Thyroid gland (tissue), 4 donors: ENCODE data around the gene SEMA3C. TPM values are rescaled to one million over a fixed set of nuclear protein-coding genes. Genes with fewer than 3 reads are reported as not detected.

ENCODE experiments used
- DNase-seq, 2 donors: peaks; one replicate each; pipeline ENCODE4 v3.0.0-alpha.2; 2019
- H3K27ac ChIP-seq, 3 donors: fragments of 200-600 bp; sonication (generic); 1 replicate in 2 of 3; 2 replicates in 1 of 3; pipeline ENCODE4 v1.5.1; 2016 to 2019; ENCODE audit warnings: mild to moderate bottlenecking in 1 of 3, moderate library complexity in 1 of 3
- H3K27me3 ChIP-seq: fragments of 200-600 bp; sonication (generic); one replicate; pipeline ENCODE4 v1.5.1; 2019
- H3K36me3 ChIP-seq, 2 donors: fragments of 200-600 bp; sonication (generic); one replicate each; pipeline ENCODE4 v1.5.1; 2016 to 2019
- H3K4me1 ChIP-seq, 2 donors: fragments of 200-600 bp; sonication (generic); one replicate each; pipeline ENCODE4 v1.5.1; 2017 to 2019
- H3K4me3 ChIP-seq, 3 donors: fragments of 200-600 bp; sonication (generic); replicated peaks in 1 of 3; 1 replicate in 2 of 3; 2 replicates in 1 of 3; pipeline ENCODE4 v1.5.1; 2016; ENCODE audit warnings: mild to moderate bottlenecking in 1 of 3
- H3K9me3 ChIP-seq: fragments of 200-600 bp; sonication (generic); one replicate; pipeline ENCODE4 v1.5.1; 2017
- CTCF ChIP-seq, 6 experiments: fragments of 200-600 bp in 3 of 6; fragments of 450-650 bp in 3 of 6; sonication (generic) in 3 of 6; IDR thresholded peaks; one replicate each; pipeline ENCODE4 v1.5.1; 2016 to 2019; ENCODE audit warnings: antibody characterized with exemption in 6 of 6, mild to moderate bottlenecking in 2 of 6, inconsistent platforms in 1 of 6, moderate library complexity in 1 of 6
- POLR2A ChIP-seq, 2 donors: fragments of 450-650 bp; IDR thresholded peaks; one replicate each; pipeline ENCODE4 v1.6.1; 2017; ENCODE audit warnings: antibody characterized with exemption in 2 of 2, mild to moderate bottlenecking in 2 of 2, moderate library complexity in 1 of 2
- WGBS, 2 donors: methylation state at CpG; one replicate each; pipeline ENCODE4 v1.1.5; 2017; 5-methylcytosine and 5-hydroxymethylcytosine counted together
- intact Hi-C: fragments of 100-400 bp; cut with DNase I; formaldehyde crosslinking; loops from one replicate; pipeline ENCODE4 v1.15.1; 2023
- total RNA-seq, 4 donors: library from RNA; depleted of rRNA; stranded (reverse); fragments of >200 nt; gene quantifications; one replicate each; pipeline ENCODE4 v1.2.3, GENCODE V29; 2016

SEMA3C gene
- total RNA-seq, 4 donors from 2014 or later, result 4.0 to 24.0 (median 7.1) TPM

GRCh38 chr7:80818181-80818580 is 100.7 kb downstream of the SEMA3C start:
- no peaks in the 10 kb centered on the region for H3K27me3 ChIP-seq
- no peak overlapping the region for H3K27ac ChIP-seq
- TF ChIP-seq POLR2A (IDR thresholded peaks at IDR 0.05) (no peak), CTCF (IDR thresholded peaks at IDR 0.05) (no peak)
- 88 to 94% methylated on average over 5 of the region's 5 CpGs for WGBS, 2 donors
- no peaks in the 10 kb centered on the region for H3K36me3 ChIP-seq
- intact Hi-C loops, result no loop called here
- H3K9me3 ChIP-seq, result no peaks in the 10 kb centered on the region
- no peaks in the 10 kb centered on the region for H3K4me1 ChIP-seq
- H3K4me3 ChIP-seq, result no peak overlapping the region
- DNase-seq, result no peak

- Histone ChIP-seq H3K27me3 (no peaks in the 10 kb centered on the region), H3K36me3 (no peaks in the 10 kb centered on the region), H3K9me3 (no peaks in the 10 kb centered on the region), H3K27ac (no peak overlapping the region), H3K4me3 (no peak overlapping the region), H3K4me1 (no peaks in the 10 kb centered on the region)
- TF ChIP-seq POLR2A (IDR thresholded peaks at IDR 0.05), result no peak
- no peak for TF ChIP-seq CTCF (IDR thresholded peaks at IDR 0.05)
- WGBS, 2 donors, result 62 to 68% methylated on average over 2 of the region's 2 CpGs
- intact Hi-C loops, result no loop called here
- no peak for DNase-seq
These were observed 102.0 kb downstream of the SEMA3C start for GRCh38 chr7:80816806-80817205.

GRCh38 chr7:80815733-80816132 is 103.1 kb downstream of the SEMA3C start:
- Histone ChIP-seq H3K9me3 (no peaks in the 10 kb centered on the region), H3K36me3 (no peaks in the 10 kb centered on the region), H3K27ac (no peak overlapping the region), H3K4me3 (no peak overlapping the region), H3K27me3 (no peaks in the 10 kb centered on the region), H3K4me1 (no peaks in the 10 kb centered on the region)
- WGBS, 2 donors, result 91 to 94% methylated on average over 1 of the region's 1 CpG
- intact Hi-C loops, result no loop called here
- no peak for DNase-seq
- TF ChIP-seq CTCF (IDR thresholded peaks at IDR 0.05) (no peak), POLR2A (IDR thresholded peaks at IDR 0.05) (no peak)

- Histone ChIP-seq H3K27ac (no peak overlapping the region), H3K9me3 (no peaks in the 10 kb centered on the region), H3K4me1 (peaks cover 0 to 2% of the 10 kb centered on the region in 2 donors), H3K36me3 (no peaks in the 10 kb centered on the region), H3K27me3 (no peaks in the 10 kb centered on the region), H3K4me3 (no peak overlapping the region)
- TF ChIP-seq CTCF (IDR thresholded peaks at IDR 0.05) (no peak), POLR2A (IDR thresholded peaks at IDR 0.05) (no peak)
- DNase-seq, result no peak
- WGBS, 2 donors, result 89 to 97% methylated on average over 1 of the region's 1 CpG
- intact Hi-C loops, result no loop called here
These were observed 109.3 kb downstream of the SEMA3C start for GRCh38 chr7:80809545-80809944.

GRCh38 chr7:80807166-80807900 is 111.5 kb downstream of the SEMA3C start:
- DNase-seq, result no peak
- H3K4me1 ChIP-seq, result peaks cover 0 to 3% of the 10 kb centered on the region in 2 donors
- intact Hi-C loops, result no loop called here
- no peaks in the 10 kb centered on the region for H3K9me3 ChIP-seq
- H3K4me3 ChIP-seq, result no peak overlapping the region
- no peak overlapping the region for H3K27ac ChIP-seq
- WGBS, 2 donors, result 76 to 80% methylated on average over 3 of the region's 3 CpGs
- no peaks in the 10 kb centered on the region for H3K36me3 ChIP-seq
- H3K27me3 ChIP-seq, result no peaks in the 10 kb centered on the region
- no peak for TF ChIP-seq POLR2A (IDR thresholded peaks at IDR 0.05)
- no peak for TF ChIP-seq CTCF (IDR thresholded peaks at IDR 0.05)
